Endothelial cell of hepatic sinusoid (primary cell): Measurements from ENCODE around the gene ARHGAP24.

Experiments used
- in situ Hi-C: cut with HindIII; loops from 2 replicates; pipeline ENCODE4 v1.10.0; 2017; ENCODE audit warnings: low sequenced_read_pairs

The ARHGAP24 gene

DNA sequence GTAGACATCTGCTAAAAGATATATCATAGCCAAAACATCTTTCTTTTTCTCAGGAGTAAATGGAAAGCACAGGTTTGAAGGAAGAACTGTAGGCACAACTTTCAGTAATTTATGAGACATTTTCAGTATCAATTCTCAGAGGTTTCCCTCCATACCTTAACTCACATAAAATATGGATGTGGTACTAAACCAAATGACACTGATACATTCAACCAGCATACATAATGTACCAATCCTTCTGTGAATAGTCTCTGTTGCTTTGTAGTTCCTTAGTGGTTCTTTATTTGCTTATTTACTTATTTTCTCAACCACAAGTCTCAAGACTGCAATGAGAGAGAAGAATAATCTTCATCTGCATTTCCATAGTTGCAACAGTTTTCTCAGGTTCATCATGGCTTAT, 96.1 kb downstream of the ARHGAP24 start:
- in situ Hi-C loops = no loop called here

DNA sequence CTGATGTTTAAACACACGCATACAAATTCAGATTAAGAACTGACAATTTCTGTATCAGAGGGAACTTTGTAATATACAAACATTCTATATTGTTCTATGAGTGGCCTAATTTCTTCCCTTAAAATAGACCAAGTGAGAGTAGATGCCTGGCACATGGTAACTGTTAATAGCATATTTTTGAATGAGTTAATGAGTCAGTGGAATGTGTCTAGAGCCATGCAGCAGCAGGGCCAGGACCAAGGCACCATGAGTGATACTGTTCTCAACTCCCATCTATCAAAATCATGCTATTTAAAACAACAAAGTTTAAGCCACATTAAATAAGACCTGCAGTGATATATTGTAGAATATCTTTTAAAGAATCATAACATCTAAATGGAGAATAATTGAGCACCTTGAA, 98.3 kb downstream of the ARHGAP24 start:
- in situ Hi-C loops = no loop called here

GRCh38 chr4:85577307-85577706, 102.4 kb downstream of the ARHGAP24 start:
- in situ Hi-C loops = no loop called here

GRCh38 chr4:85579942-85580341, 105.0 kb downstream of the ARHGAP24 start:
- in situ Hi-C loops = no loop called here

GRCh38 chr4:85580489-85580888, 105.5 kb downstream of the ARHGAP24 start:
- in situ Hi-C loops = no loop called here

- in situ Hi-C loops = loop anchor here (5.0 kb wide), 1 partner anchor 106 kb away; no protein-coding TSS in a partner anchor
Measured at GRCh38 chr4:85587952-85588351, 113.0 kb downstream of the ARHGAP24 start.

DNA sequence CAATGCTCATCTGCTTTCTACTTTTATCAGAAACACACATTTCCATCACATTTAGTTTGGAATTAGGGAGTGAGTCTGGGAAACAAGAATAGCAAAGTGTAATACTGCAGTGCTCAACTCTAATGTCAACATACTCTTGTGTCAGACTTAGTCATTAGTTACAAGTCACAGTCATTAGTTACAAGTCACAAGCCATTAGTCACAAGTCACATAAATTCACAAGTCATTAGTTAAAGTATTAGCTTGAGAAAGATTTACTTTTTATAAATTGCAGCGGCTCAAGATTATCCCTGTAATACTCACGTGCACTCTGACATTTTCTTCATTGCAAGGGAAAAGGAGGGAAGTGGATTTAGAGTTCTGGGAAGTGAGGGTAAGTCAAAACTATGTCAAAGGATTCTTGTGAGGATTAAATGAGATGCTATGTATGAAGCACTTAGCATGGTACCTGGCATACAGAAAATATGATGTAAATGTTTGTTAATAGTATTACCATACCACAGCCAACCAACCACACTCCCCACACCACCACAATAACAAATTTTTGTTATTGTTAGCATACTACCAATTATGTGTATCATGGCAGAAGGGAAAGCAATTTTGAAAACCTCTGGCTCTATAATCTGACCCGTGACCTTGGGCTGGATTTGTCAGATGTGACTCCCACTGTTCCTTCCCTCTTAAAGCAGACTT, 116.6 kb downstream of the ARHGAP24 start:
- in situ Hi-C loops = no loop called here

DNA sequence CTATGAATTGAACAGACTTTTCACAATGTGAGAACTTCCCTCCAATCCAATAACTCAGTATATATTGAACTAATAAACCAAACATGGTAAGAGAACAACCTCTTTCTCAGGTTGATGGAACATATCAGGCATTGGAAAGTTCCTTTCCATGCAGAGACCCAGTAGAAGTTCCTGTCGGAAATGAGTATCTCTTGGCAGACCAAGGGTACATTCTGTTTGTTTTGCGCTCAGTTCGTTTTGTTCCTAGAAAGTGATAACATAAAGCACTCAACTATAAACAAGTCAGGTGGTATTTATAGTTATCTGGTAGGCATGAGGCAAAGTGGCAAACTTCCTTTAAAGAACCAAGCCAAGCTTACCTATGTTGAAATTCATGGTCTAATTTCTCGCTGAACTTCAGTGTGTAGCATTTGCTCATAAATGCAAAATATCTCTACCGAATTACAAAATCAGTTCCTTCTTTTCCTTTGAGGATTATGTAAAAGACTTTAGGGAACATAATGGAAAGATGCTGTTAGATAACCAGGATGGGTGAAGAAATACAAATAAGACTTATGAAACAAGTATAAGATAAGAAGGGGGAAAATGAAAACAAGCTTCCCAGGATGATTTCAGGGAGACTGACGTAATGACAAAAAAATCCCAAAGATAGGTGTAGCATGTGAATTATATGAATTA, 120.3 kb downstream of the ARHGAP24 start:
- in situ Hi-C loops = loop anchor here (5.0 kb wide), 3 partner anchors 38 to 88 kb away; no protein-coding TSS in a partner anchor

DNA sequence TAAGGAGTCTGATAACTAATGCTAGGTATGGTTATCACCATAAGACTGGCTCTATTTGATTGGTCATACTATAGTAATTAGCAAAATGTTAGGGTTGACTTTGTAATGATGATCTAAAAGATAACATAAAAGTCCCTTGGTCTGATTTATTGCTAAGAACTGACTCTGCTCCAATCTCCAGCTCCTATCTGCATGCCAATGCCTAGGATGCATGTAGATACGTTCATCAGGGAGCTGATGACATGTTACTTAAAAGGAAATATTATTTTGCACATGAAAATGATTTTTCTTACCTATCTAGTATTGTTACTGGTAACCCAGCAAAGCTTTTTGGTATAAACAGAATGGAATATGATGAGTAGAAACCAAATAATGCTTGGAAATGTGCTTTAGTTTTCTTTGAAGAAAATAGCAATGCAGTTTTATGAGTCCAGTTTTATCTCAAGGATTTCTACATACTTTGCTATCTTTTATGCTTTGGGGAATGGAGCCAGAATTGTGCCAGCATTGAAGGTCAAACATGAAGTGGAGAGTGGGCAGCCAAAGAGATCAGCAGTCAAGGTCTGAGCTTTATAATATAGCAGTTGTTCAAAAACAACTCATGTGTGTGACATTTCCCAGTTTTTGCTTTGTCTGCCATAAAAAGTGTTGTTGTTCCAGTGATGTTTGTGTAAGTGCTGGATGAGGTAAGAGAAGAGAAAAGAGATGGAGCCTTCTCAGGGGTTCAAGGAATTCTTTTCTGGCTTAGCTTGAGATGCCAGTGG, 121.0 kb downstream of the ARHGAP24 start:
- in situ Hi-C loops = loop anchor here (5.0 kb wide), 3 partner anchors 39 to 89 kb away; no protein-coding TSS in a partner anchor

DNA sequence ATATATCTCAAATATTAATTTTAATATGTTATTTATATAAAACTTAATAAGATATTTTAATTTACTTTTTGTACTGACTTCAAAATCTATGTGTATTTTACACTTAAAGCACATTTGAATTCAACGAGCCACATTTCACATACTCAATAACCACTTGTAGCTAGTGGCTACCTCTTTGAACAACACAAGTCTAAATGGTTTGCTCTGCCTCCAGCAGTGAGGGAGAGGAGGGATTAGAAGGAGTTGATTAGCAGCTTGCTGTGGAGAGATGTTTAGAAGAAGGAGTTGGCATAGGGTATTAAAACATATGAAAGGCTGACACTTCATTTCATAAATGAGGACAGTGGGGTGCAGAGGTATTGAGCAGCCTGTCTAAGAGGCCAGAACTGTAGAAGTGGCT, 124.0 kb downstream of the ARHGAP24 start:
- in situ Hi-C loops = loop anchor here (5.0 kb wide), 3 partner anchors 42 to 92 kb away; no protein-coding TSS in a partner anchor

GRCh38 chr4:85600501-85600900, 125.6 kb downstream of the ARHGAP24 start:
- in situ Hi-C loops = no loop called here

- in situ Hi-C loops = no loop called here
Measured at GRCh38 chr4:85603437-85604336, 128.7 kb downstream of the ARHGAP24 start.

GRCh38 chr4:85606505-85606904, 131.6 kb downstream of the ARHGAP24 start:
- in situ Hi-C loops = no loop called here

GRCh38 chr4:85607624-85608023, 132.7 kb downstream of the ARHGAP24 start:
- in situ Hi-C loops = no loop called here

DNA sequence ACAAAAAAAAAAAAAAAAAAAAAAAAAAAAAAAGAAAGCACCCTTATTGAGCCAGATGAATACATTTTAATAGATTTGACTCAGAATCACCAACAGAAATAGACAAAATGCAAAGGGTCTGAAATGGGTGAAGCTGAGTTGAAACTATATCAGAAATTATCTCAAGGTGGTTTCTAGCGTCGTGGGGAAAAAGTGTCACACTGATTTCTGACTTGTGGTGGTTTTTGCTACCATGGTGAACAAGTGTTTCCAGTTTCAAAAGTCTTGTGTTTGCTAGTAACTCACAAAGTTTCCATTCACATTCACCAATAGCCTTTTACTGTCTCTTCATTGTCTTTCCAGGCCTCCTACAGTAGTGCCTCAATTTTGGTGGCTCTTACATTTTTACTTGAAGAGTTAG, 135.5 kb downstream of the ARHGAP24 start:
- in situ Hi-C loops = no loop called here

- in situ Hi-C loops = no loop called here
Measured at GRCh38 chr4:85611661-85612060, 136.7 kb downstream of the ARHGAP24 start.

DNA sequence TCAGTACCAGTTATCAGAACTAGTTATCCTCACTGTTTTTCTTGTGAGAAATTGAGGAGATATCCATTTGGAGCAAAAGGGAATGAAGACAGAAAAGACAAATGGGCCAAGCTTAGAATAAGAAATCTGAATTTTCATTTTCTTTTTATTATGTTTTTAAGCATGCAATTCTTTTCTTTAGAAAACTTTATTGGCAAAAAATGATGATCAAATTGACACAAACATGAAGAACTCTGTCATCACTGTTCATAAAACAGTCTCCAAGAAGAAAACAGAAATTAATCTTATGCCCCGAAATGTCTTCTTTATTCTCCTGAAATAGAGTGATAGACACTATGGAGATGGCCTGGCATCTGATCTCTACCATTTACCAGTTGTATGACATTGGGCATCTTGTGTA, 139.0 kb downstream of the ARHGAP24 start:
- in situ Hi-C loops = no loop called here

GRCh38 chr4:85615952-85616351, 141.0 kb downstream of the ARHGAP24 start:
- in situ Hi-C loops = no loop called here

DNA sequence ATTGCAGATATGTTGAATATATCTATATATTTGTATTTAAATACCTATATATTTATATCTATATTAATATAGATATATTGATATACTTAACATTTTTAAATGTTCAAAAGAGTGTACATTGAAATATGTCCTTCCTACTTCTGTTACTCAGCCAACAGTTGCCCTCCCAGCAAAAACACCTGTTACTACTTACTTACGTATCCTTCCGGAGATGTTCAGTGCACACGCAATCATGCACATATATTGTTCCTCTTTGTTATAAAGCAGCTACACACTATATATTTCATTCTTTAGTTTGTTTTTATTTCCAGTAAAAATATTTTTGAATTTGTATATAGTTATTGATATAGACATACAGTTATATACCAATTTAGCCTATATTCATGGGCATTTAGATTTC, 142.3 kb downstream of the ARHGAP24 start:
- in situ Hi-C loops = no loop called here

GRCh38 chr4:85632981-85633380, 158.0 kb downstream of the ARHGAP24 start:
- in situ Hi-C loops = no loop called here

- in situ Hi-C loops = no loop called here
Measured at GRCh38 chr4:85637778-85638177, 162.8 kb downstream of the ARHGAP24 start.
